Right cardiac atrium (tissue), 5 donors: Measurements from ENCODE around the gene RPL10. TPM values are rescaled to one million over a fixed set of nuclear protein-coding genes. Genes with fewer than 3 reads are reported as not detected.
A peak's percentile ranks its signal among the peaks of the same experiment; 100 is the strongest.

ENCODE experiments used
- ATAC-seq, 2 donors: fragments of 200-7000 bp; cut with Tn5 transposase; one replicate each; pipeline versions ENCODE4 v1.8.0 to v1.9.1; 2020; ENCODE audit warnings: moderate library complexity in 2 of 2, mild to moderate bottlenecking in 1 of 2
- DNase-seq, 3 donors: peaks; one replicate each; pipeline ENCODE4 v3.0.0-alpha.2; 2020
- H3K27ac ChIP-seq: one replicate; pipeline ENCODE4 v1.5.1; 2013; ENCODE audit warnings: mild to moderate bottlenecking, low read length, control low read depth, moderate library complexity
- H3K27me3 ChIP-seq: one replicate; pipeline ENCODE4 v1.6.1; 2013; ENCODE audit not compliant: control insufficient read depth, insufficient read depth
- H3K4me1 ChIP-seq: one replicate; pipeline ENCODE4 v1.6.1; 2013; ENCODE audit warnings: low read length; ENCODE audit not compliant: control insufficient read depth, insufficient read depth
- H3K4me3 ChIP-seq: one replicate; pipeline ENCODE4 v1.5.1; 2013; ENCODE audit warnings: low read length, control low read depth
- H3K9me3 ChIP-seq: one replicate; pipeline ENCODE4 v1.6.1; 2013; ENCODE audit warnings: low read length; ENCODE audit not compliant: control insufficient read depth
- WGBS: extraction: QIAGEN DNeasy Blood & Tissue Kit; methylation state at CpG from one replicate; pipeline ENCODE4 v1.1.7; 2013; 5-methylcytosine and 5-hydroxymethylcytosine counted together
- intact Hi-C, 4 donors: fragments of 100-400 bp; cut with DNase I; formaldehyde crosslinking; loops; one replicate each; pipeline versions ENCODE4 v1.11.0 to v1.14.0; 2022 to 2023
- polyA plus RNA-seq: library from polyadenylated mRNA; stranded (reverse); fragments of 200-250 nt; gene quantifications from one replicate; pipeline ENCODE4 v1.2.3, GENCODE V29; 2013
- total RNA-seq, 4 donors: library from RNA; stranded (reverse); fragmentation: NEBNext Ultra II Directional; extraction: Animal tissue kit (Norgen Biotek cat#: 25700); gene quantifications; one replicate each; pipeline ENCODE4 v1.2.1, GENCODE V29; 2021
- donor health status: healthy with polysubstance abuse.
- donor health status: DM: no; HTN: yes; CAD: no.
- donor health status: DM: no; HTN: no; CAD: no.
- donor health status: DM: no; HTN: yes; CAD: no; lungs with severe emphysema.
- donor health status: DM: yes; HTN: yes; CAD: no.

The RPL10 gene
- total and polyA plus RNA-seq, 5 donors = 2,034 to 2,857 (median 2,319) TPM

DNA sequence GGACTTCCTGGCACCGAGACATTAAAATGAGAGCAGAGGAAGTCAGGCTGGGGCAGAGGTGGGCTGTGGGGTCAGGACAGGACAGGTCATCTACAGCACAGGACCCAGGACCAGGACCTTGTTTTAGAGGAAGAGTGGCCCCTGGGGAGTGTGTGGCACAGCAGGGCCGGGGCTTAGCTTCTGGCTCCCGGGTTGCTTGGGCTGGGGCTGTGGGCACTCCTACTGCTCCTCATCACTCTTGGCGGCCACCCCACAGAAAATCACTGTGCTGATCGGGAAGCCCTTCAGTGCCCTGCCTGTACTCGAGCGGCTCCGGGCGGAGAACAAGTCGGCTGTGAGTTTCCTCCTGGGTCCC lies 22.2 kb downstream of the RPL10 start:
- Histone ChIP-seq H3K4me3 (no peak overlapping the region), H3K27ac (peak overlapping the region; percentile 85), H3K9me3 (no peaks in the 10 kb centered on the region), H3K27me3 (no peaks in the 10 kb centered on the region), H3K4me1 (no peaks in the 10 kb centered on the region)
- DNase-seq (no peak), ATAC-seq (peak; percentile 30 to 46)
- intact Hi-C loops = no loop called here
- WGBS = 54% methylated on average over 10 of the region's 10 CpGs

DNA sequence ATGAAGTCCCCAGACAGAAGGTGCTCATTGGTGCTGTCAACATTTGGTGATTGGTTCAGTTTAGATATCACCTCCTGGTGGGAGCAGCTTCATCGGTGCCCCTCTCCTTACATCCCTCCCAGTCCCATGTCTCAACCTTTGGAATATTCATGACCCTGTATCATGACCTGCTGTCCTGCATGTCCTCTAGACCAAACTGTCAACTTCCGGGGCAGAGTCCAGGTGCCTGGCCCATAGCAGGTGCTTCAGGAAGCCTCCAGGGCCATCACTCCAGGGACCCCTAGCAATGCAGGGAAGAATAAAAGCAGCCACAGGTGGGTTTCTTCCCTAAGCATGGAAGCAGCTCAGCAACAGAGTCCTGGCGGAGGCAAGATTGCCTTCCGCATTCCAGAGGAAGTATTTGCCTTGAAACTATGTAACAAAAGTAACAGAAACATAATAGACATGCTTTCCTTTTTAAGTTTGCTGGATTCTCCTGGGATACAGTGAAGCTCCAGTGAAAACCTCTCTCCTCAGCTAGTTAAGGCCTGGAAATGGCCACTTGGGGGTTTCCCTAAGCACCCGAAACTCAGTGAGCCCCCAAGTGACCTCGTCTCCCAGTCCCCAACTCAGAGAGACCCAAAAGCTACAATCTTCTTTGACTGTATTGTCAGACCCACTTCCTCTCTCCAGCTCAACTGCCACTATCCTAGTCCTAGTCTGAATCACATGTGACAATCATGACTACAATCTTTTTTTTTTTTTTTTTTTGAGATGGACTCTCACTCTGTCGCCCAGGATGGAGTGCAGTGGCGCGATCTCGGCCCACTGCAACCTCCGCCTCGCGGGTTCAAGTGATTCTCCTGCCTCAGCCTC lies 29.0 kb downstream of the RPL10 start:
- ATAC-seq (no peak), DNase-seq (no peak)
- 88% methylated on average over 13 of the region's 13 CpGs for WGBS
- H3K9me3 ChIP-seq = no peaks in the 10 kb centered on the region
- H3K4me3 ChIP-seq = no peak overlapping the region
- no peak overlapping the region for H3K27ac ChIP-seq
- intact Hi-C loops = no loop called here
- H3K4me1 ChIP-seq = no peaks in the 10 kb centered on the region
- no peaks in the 10 kb centered on the region for H3K27me3 ChIP-seq

DNA sequence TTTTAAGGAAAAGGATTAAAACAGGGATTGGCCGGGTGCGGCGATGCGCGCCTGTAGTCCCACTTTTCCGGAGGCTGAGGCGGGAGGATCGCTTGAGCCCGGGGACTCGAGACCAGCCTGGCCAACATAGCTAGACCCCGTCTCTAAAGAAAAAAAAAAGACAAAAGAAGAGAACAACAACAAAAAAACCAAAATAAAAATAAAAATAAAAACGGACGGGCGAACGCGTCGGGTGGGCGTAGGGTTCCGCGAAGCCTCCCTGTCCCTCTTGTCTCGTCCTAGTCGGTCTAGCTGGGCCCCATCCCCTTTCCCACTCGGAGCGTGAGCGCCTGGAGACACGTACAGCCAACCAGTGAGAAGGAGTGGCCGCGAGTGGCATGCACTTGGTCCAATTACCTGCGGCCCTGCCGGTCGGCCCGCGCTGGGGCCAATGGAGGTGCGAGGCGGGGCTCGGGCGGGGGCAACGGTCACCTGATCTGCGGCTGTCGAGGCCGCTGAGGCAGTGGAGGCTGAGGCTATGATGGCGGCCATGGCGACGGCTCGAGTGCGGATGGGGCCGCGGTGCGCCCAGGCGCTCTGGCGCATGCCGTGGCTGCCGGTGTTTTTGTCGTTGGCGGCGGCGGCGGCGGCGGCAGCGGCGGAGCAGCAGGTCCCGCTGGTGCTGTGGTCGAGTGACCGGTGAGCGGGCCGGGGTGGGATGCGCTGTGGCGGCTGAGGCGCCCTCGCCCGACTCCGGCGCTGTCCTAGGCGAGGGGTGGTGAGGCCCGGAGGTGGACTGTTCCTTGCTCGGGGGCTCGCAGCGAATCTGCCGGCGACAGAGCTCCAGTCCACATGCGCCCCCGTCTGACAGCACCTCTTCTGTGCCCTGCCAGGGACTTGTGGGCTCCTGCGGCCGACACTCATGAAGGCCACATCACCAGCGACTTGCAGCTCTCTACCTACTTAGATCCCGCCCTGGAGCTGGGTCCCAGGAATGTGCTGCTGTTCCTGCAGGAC lies 30.3 kb downstream of the RPL10 start, which contains the start of gene ATP6AP1:
TSS of gene ATP6AP1 (plus strand) at position 502 of the 996 bp plus-strand sequence. CDS start at position 518, 16 bp downstream.
- H3K27me3 ChIP-seq = no peaks in the 10 kb centered on the region
- 9% methylated on average over 87 of the region's 87 CpGs for WGBS
- intact Hi-C loops = no loop called here
- no peaks in the 10 kb centered on the region for H3K4me1 ChIP-seq
- H3K27ac ChIP-seq = peak within 1 kb of the TSS; percentile 72
- no peaks in the 10 kb centered on the region for H3K9me3 ChIP-seq
- DNase-seq (peak; percentile 94 to 97 (median 97)), ATAC-seq (peak; percentile 98 to 99)
- H3K4me3 ChIP-seq = peak within 1 kb of the TSS; percentile 73

DNA sequence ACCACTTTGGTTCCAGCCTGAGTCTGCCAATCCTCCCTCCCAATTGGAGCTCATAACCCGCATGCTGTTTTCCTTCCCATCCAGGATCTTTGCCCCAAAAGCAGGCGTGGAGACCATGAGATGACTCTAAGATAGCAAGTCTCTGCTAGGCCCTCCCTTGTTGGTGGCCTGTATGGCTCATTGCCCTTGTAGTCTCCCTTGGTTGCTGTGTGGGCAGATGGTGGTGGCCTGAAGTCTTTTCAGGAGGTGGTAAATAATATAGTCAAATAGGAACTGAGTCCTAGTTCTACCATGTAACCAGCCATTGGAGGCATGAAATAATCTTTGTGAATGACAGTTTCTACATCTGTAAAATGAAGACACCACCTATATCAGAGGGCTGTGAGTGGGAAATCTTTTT lies 31.5 kb downstream of the RPL10 start:
- H3K27me3 ChIP-seq = no peaks in the 10 kb centered on the region
- intact Hi-C loops = no loop called here
- WGBS = 83% methylated on average over 2 of the region's 2 CpGs
- H3K4me3 ChIP-seq = no peak overlapping the region
- H3K27ac ChIP-seq = no peak overlapping the region
- H3K9me3 ChIP-seq = no peaks in the 10 kb centered on the region
- no peaks in the 10 kb centered on the region for H3K4me1 ChIP-seq
- DNase-seq (no peak), ATAC-seq (no peak)

DNA sequence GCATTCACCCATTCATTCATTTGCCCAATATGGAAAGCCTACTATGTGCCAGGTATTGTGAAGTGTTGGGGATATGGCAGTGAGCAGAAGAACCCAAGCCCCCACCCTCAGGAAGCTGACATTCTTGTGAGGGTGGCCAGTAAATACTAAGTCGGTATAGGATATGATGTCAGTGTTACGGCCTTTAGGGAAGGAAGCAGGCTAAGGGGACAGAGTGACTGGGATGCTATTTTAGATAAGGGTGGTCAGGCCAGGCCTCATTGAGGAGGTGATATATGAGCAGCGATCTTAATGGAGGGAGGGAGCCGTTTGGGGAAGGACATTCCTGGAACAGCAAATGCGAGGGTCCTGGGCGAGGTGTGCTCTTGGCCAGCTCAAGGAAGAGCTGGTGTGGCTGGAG lies 32.3 kb downstream of the RPL10 start:
- WGBS = 46% methylated on average over 6 of the region's 6 CpGs
- no peak for DNase-seq
- ATAC-seq = no peak
- no peak overlapping the region for H3K27ac ChIP-seq
- H3K4me1 ChIP-seq = no peaks in the 10 kb centered on the region
- no peak overlapping the region for H3K4me3 ChIP-seq
- intact Hi-C loops = no loop called here
- no peaks in the 10 kb centered on the region for H3K27me3 ChIP-seq
- no peaks in the 10 kb centered on the region for H3K9me3 ChIP-seq

DNA sequence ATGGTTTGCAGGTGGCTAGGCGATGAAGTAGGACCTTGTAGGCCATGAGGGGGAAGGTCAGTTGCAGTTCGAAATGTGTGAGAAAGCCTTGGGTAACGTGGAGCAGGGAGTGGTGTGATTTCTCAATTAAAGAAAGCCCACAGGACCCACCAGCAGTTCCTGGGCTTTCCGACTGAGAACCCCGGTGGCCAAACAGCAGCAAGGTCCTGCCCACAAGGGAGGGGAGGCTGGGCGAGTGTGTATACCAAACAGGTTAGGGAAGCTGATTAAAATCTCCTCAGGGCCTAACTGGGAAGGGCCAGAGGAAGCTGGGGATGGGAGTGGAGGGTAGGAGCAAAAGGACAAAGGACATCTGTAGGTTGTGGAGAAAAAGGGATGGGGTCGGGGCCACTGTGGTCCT lies 32.7 kb downstream of the RPL10 start:
- 62% methylated on average over 7 of the region's 7 CpGs for WGBS
- intact Hi-C loops = no loop called here
- no peak for DNase-seq
- no peaks in the 10 kb centered on the region for H3K9me3 ChIP-seq
- H3K4me1 ChIP-seq = no peaks in the 10 kb centered on the region
- H3K4me3 ChIP-seq = no peak overlapping the region
- no peak for ATAC-seq
- no peaks in the 10 kb centered on the region for H3K27me3 ChIP-seq
- H3K27ac ChIP-seq = no peak overlapping the region

DNA sequence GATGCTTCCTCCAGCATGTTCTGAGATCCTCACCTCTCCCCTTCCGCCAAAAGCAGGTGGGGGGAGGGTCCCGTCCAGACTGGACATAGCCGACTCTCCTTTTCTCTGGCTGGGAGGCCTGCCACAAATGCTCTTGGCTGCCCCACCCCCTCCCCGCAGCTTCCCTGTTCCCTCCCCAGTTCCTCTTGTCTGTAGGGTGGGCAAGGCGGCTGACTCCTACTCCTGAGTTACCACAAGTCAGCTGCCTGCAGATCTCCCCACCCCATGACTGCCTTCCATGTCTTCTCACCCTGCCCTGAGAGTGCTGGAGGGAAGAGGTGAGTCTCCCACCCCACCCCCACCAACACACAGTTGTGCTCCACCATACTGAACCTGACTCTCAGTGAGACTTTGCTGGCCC lies 33.2 kb downstream of the RPL10 start:
- intact Hi-C loops = no loop called here
- ATAC-seq (no peak), DNase-seq (peak in 2 of 3 donors; percentile 64 to 70)
- no peak overlapping the region for H3K4me3 ChIP-seq
- H3K27ac ChIP-seq = peak overlapping the region; percentile 28
- 69% methylated on average over 5 of the region's 5 CpGs for WGBS
- no peaks in the 10 kb centered on the region for H3K27me3 ChIP-seq
- H3K4me1 ChIP-seq = no peaks in the 10 kb centered on the region
- H3K9me3 ChIP-seq = no peaks in the 10 kb centered on the region

DNA sequence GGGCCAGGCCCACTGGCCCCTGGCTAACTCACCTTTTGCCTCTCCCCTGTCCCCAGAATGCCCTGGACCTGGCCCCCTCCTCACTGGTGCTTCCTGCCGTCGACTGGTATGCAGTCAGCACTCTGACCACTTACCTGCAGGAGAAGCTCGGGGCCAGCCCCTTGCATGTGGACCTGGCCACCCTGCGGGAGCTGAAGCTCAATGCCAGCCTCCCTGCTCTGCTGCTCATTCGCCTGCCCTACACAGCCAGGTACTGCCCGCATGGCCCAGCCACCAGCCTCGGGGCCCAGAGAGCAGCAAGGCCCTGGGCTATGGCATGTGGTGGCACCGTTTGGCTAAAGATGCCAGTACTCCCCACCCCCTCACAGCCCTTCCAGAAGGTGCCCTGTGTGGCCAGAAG lies 34.0 kb downstream of the RPL10 start:
- intact Hi-C loops = no loop called here
- WGBS = 87% methylated on average over 8 of the region's 8 CpGs

DNA sequence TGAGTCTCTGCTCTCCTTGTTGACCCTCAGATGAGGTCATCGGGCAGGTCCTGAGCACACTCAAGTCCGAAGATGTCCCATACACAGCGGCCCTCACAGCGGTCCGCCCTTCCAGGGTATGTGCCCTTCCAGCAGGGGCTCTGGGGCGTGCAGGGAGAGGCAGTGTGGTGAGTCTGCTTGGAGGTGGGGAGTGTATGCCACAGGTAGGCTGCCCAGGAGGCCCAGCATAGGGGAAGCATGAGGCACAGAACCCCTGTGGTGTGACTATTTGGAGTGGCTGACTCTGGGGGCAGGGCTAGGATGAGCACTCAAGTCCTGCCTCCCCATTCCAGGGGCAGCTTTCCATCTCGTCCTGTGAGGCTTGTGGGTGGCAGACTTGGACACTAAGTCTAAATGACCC lies 35.4 kb downstream of the RPL10 start:
- ATAC-seq (no peak), DNase-seq (no peak)
- H3K4me1 ChIP-seq = peaks cover 1% of the 10 kb centered on the region
- H3K9me3 ChIP-seq = no peaks in the 10 kb centered on the region
- no peaks in the 10 kb centered on the region for H3K27me3 ChIP-seq
- WGBS = 87% methylated on average over 7 of the region's 7 CpGs
- H3K4me3 ChIP-seq = no peak overlapping the region
- intact Hi-C loops = no loop called here
- H3K27ac ChIP-seq = no peak overlapping the region

More for the DNA sequence above, 34.0 kb downstream of the RPL10 start:
- Histone ChIP-seq H3K9me3 (no peaks in the 10 kb centered on the region), H3K4me3 (no peak overlapping the region), H3K4me1 (no peaks in the 10 kb centered on the region), H3K27ac (no peak overlapping the region), H3K27me3 (no peaks in the 10 kb centered on the region)
- ATAC-seq (no peak), DNase-seq (no peak)

DNA sequence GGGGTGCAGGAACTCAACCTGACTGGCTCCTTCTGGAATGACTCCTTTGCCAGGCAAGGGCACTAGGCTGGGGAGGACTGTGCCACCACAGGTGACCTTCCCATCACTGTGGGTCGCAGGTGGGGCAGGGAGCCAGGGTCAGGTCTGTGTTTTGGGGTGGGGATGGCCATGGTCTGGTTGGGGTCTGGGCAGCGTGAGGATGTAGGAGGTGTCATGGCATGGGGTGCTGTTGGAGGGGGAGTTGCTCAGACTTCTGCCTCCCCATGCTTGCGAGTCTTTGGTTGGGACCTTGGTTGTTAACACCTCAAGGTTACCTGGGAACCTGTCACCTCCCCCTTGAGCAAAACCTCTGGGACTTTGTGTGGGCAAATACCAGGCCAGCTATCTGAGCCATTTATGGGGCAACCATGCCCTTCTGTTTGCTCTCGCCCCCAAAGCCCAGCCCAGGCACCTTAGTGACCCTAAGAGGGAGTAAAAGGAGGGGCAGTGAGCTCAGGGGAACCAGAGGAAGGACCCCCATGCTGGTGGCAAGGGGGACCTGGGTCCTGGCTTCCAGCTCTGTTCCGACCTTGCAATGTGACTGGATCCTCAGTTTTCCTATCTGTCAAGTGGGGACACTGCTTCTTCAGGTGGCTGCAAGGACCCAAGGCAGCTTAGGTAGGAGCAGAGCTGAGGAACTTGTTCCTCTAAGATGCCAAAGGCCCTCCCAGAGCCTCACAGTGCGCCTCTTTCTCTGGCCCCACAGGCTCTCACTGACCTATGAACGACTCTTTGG lies 36.4 kb downstream of the RPL10 start:
- H3K27ac ChIP-seq = no peak overlapping the region
- H3K27me3 ChIP-seq = no peaks in the 10 kb centered on the region
- intact Hi-C loops = no loop called here
- peaks cover 1% of the 10 kb centered on the region for H3K4me1 ChIP-seq
- H3K4me3 ChIP-seq = no peak overlapping the region
- ATAC-seq = no peak
- DNase-seq = no peak
- H3K9me3 ChIP-seq = no peaks in the 10 kb centered on the region
- whole genome bisulfite sequencing = 94% methylated on average over 7 of the region's 7 CpGs
